SK-N-MC (cell line): Measurements from ENCODE around the gene DLX6.

ENCODE experiments used
- DNase-seq: peaks from one replicate; pipeline ENCODE4 v3.0.0-alpha.2; 2011; ENCODE audit warnings: low read depth, low spot score
- H3K27ac ChIP-seq: fragments of 200-600 bp; sonication (generic); 2 replicates; pipeline ENCODE4 v1.5.1; 2016; ENCODE audit warnings: mixed run types
- H3K36me3 ChIP-seq: fragments of 200-600 bp; sonication (generic); 2 replicates; pipeline ENCODE4 v1.6.1; 2017; ENCODE audit warnings: antibody characterized with exemption, low read length, mixed read lengths; ENCODE audit not compliant: insufficient read depth
- H3K4me3 ChIP-seq: fragments of 200-600 bp; sonication (generic); 2 replicates; pipeline ENCODE4 v1.5.1; 2016
- H3K9ac ChIP-seq: fragments of 200-600 bp; sonication (generic); 2 replicates; pipeline ENCODE4 v1.8.0; 2017; ENCODE audit warnings: mixed run types, mixed read lengths; ENCODE audit not compliant: insufficient read length
- H3K9me3 ChIP-seq: fragments of 200-600 bp; sonication (generic); 2 replicates; pipeline ENCODE4 v1.6.1; 2017; ENCODE audit warnings: low read depth, mild to moderate bottlenecking, antibody characterized with exemption, low read length, moderate library complexity, mixed read lengths
- EZH2 ChIP-seq: fragments of 200-600 bp; sonication (generic); IDR thresholded peaks from one replicate; pipeline ENCODE4 v1.6.1; 2017; ENCODE audit warnings: antibody characterized with exemption
- FOXP2 ChIP-seq: optimal IDR thresholded peaks from 2 replicates; pipeline ENCODE3; 2011; ENCODE audit warnings: mild to moderate bottlenecking, moderate library complexity; ENCODE audit not compliant: insufficient read depth; ENCODE audit errors: extremely low read length, control extremely low read depth
- POLR2AphosphoS5 ChIP-seq: IDR thresholded peaks from 2 replicates; pipeline ENCODE4 v1.6.1; 2012; ENCODE audit warnings: mild to moderate bottlenecking, low read depth, low read length, borderline replicate concordance

DLX6 gene

GRCh38 chr7:97039374-97040065, 34.2 kb downstream of the DLX6 start:
- Histone ChIP-seq H3K9me3 (no peaks in the 10 kb centered on the region), H3K27ac (no peak overlapping the region), H3K4me3 (no peak overlapping the region), H3K9ac (no peak overlapping the region), H3K36me3 (no peaks in the 10 kb centered on the region)
- no peak for DNase-seq
- TF ChIP-seq EZH2 (no peak), POLR2AphosphoS5 (no peak), FOXP2 (no peak)

GRCh38 chr7:97043281-97043680, 37.9 kb downstream of the DLX6 start:
- Histone ChIP-seq H3K36me3 (no peaks in the 10 kb centered on the region), H3K4me3 (no peak overlapping the region), H3K9ac (no peak overlapping the region), H3K27ac (no peak overlapping the region), H3K9me3 (no peaks in the 10 kb centered on the region)
- no peak for DNase-seq
- TF ChIP-seq POLR2AphosphoS5 = no peak
- no peak for TF ChIP-seq EZH2
- TF ChIP-seq FOXP2 = no peak
